OCI-LY7 (cell line): ENCODE results near the gene PNLDC1. TPM values are rescaled to one million over a fixed set of nuclear protein-coding genes. Genes with fewer than 3 reads are reported as not detected.
A peak's percentile ranks its signal among the peaks of the same experiment; 100 is the strongest.

ENCODE experiments used
- BruUV-seq: library from RNA; stranded (reverse); fragments of 400-500 nt; replicated peaks from 2 replicates; lab custom pipeline; 2021; lab: Mats Ljungman, UMichigan
- CTCF ChIA-PET: fragments of 300-600 bp; sonication (Branson Sonifier 250); formaldehyde crosslinking; loops from one replicate; lab custom pipeline; 2022; ENCODE audit warnings: antibody characterized with exemption; ENCODE audit not compliant: unreplicated experiment; lab: Charles Lee
- POLR2A ChIA-PET: fragments of 300-600 bp; sonication (Branson Sonifier 250); formaldehyde crosslinking; loops from one replicate; lab custom pipeline; 2022; ENCODE audit warnings: antibody characterized with exemption; lab: Charles Lee
- DNase-seq: peaks from one replicate; pipeline ENCODE4 v3.0.0-alpha.2; 2015; ENCODE audit warnings: low spot score
- H2AFZ ChIP-seq: fragments of 200-600 bp; sonication (generic), shearing (Covaris generic); 2 replicates; pipeline ENCODE4 v1.6.1; 2014; ENCODE audit warnings: mild to moderate bottlenecking, antibody characterized with exemption, low read length, moderate library complexity
- H3K27ac ChIP-seq: fragments of 200-600 bp; sonication (generic); 2 replicates; pipeline ENCODE4 v1.5.1; 2014; ENCODE audit warnings: mixed run types, low read depth, mild to moderate bottlenecking, moderate library complexity, low read length, inconsistent platforms; ENCODE audit not compliant: poor library complexity, severe bottlenecking
- H3K36me3 ChIP-seq: fragments of 200-600 bp; sonication (generic); 2 replicates; pipeline ENCODE4 v1.6.1; 2014; ENCODE audit warnings: mild to moderate bottlenecking, antibody characterized with exemption, low read length, moderate library complexity, mixed read lengths; ENCODE audit not compliant: insufficient read depth
- H3K4me1 ChIP-seq: fragments of 200-600 bp; sonication (generic); 2 replicates; pipeline ENCODE4 v1.5.1; 2014; ENCODE audit warnings: mild to moderate bottlenecking, low read length; ENCODE audit not compliant: insufficient read depth, poor library complexity, severe bottlenecking
- H3K4me2 ChIP-seq: fragments of 200-600 bp; sonication (generic); 2 replicates; pipeline ENCODE4 v1.6.1; 2014; ENCODE audit warnings: mild to moderate bottlenecking, low read length
- H3K4me3 ChIP-seq: fragments of 200-600 bp; sonication (generic); 2 replicates; pipeline ENCODE4 v1.5.1; 2014; ENCODE audit warnings: mild to moderate bottlenecking, low read depth, low read length; ENCODE audit not compliant: poor library complexity, severe bottlenecking
- H3K79me2 ChIP-seq: fragments of 200-600 bp; sonication (generic); 2 replicates; pipeline ENCODE4 v1.6.1; 2016; ENCODE audit warnings: low read depth, mild to moderate bottlenecking, low read length, moderate library complexity, mixed read lengths; ENCODE audit not compliant: insufficient read depth
- H3K9me2 ChIP-seq: fragments of 200-600 bp; sonication (generic); 2 replicates; pipeline ENCODE4 v1.6.1; 2016; ENCODE audit warnings: mild to moderate bottlenecking, low read length, mixed read lengths; ENCODE audit not compliant: insufficient read depth
- H3K9me3 ChIP-seq: fragments of 200-600 bp; sonication (generic); 2 replicates; pipeline ENCODE4 v1.6.1; 2014; ENCODE audit warnings: mild to moderate bottlenecking, mixed run types, low read length, mixed read lengths
- H4K20me1 ChIP-seq: fragments of 200-600 bp; sonication (generic); 2 replicates; pipeline ENCODE4 v1.6.1; 2014; ENCODE audit warnings: mild to moderate bottlenecking, antibody characterized with exemption, low read length, moderate library complexity, mixed read lengths; ENCODE audit not compliant: insufficient read depth
- EZH2phosphoT487 ChIP-seq: fragments of 200-600 bp; sonication (generic); IDR thresholded peaks from 2 replicates; pipeline ENCODE4 v1.6.1; 2018; ENCODE audit warnings: low read depth, borderline replicate concordance, mild to moderate bottlenecking, mixed run types, antibody characterized with exemption, low read length, moderate library complexity, mixed read lengths
- intact Hi-C: fragments of 100-400 bp; cut with micrococcal nuclease; formaldehyde crosslinking; loops from one replicate; pipeline ENCODE4 v1.10.0; 2022; ENCODE audit not compliant: unreplicated experiment
- total RNA-seq, 2 experiments: library from RNA; depleted of rRNA in 1 of 2; stranded (reverse); fragments of >200 nt in 1 of 2; shearing (Covaris generic) in 1 of 2; gene quantifications; 2 replicates each; pipeline ENCODE4 v1.2.3, GENCODE V29; 2014 to 2022
- TF ChIP-seq, protein P1 (sequence below): fragments of 200-600 bp; sonication (generic); conservative IDR thresholded peaks from 2 replicates; pipeline ENCODE4 v1.5.1; 2014; ENCODE audit warnings: mild to moderate bottlenecking, antibody characterized with exemption, low read length, moderate library complexity, mixed read lengths

Gene PNLDC1
- total RNA-seq, 2 experiments from 2014 or later: not detected

DNA sequence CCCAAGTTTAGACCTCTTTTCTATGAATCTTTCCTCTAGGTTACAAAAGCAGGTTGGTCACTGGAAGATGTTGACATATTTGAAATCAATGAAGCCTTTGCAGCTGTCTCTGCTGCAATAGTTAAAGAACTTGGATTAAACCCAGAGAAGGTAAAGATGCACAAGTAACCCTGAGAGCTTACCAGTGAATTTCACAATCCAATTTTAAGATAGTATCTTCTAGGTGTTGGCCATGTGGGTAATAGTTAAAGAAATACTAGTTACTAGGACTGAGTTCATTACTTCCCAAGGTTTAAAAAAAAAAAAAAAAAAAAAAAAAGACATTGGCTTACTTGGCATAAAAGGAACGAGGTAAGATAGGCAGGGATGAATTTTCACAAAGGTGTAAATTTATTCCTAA, 21.9 kb upstream of the PNLDC1 start:
- BruUV-seq: no TSS peak
- Histone ChIP-seq H3K9me3 (no peaks in the 10 kb centered on the region), H3K27ac (no peak overlapping the region), H2AFZ (no peak overlapping the region), H3K79me2 (peaks cover 25% of the 10 kb centered on the region; the same call in 1 of the 2 replicates), H3K36me3 (peaks cover 100% of the 10 kb centered on the region), H3K9me2 (no peaks in the 10 kb centered on the region), H3K4me3 (no peak overlapping the region), H3K4me2 (no peak overlapping the region), H4K20me1 (peaks cover 31% of the 10 kb centered on the region), H3K4me1 (no peaks in the 10 kb centered on the region)
- no peak for TF ChIP-seq EZH2phosphoT487
- CTCF ChIA-PET: no interaction called here
- no peak for DNase-seq
- POLR2A ChIA-PET: interaction anchor here (1.3 kb wide), 1 partner anchor 12 kb away, joined by 4 read pairs; the partner anchor contains the start of gene MRPL18
- intact Hi-C loops: no loop called here

DNA sequence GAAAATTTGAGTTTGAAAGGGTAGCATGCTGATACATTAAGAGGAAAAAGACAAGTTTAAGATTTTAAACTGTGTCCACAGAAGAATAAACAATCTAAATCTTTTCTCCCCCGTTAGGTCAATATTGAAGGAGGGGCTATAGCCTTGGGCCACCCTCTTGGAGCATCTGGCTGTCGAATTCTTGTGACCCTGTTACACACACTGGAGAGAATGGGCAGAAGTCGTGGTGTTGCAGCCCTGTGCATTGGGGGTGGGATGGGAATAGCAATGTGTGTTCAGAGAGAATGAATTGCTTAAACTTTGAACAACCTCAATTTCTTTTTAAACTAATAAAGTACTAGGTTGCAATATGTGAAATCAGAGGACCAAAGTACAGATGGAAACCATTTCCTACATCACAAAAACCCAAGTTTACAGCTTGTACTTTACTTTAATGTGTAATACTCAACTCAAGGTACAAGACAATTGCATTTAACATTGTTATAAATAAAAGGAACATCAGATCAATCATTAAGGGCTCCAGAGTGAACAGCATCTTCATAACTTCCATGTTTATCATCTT, 21.5 kb upstream of the PNLDC1 start:
- Histone ChIP-seq H4K20me1 (peaks cover 34% of the 10 kb centered on the region), H3K4me1 (no peaks in the 10 kb centered on the region), H3K79me2 (peaks cover 30% of the 10 kb centered on the region; the same call in 1 of the 2 replicates), H2AFZ (no peak overlapping the region), H3K4me3 (no peak overlapping the region), H3K9me2 (no peaks in the 10 kb centered on the region), H3K4me2 (no peak overlapping the region), H3K9me3 (no peaks in the 10 kb centered on the region), H3K36me3 (peaks cover 100% of the 10 kb centered on the region), H3K27ac (no peak overlapping the region)
- ChIA-PET POLR2A (no interaction called here), CTCF (no interaction called here)
- intact Hi-C loops: no loop called here
- TF ChIP-seq EZH2phosphoT487: no peak
- TF ChIP-seq, protein P1, sequence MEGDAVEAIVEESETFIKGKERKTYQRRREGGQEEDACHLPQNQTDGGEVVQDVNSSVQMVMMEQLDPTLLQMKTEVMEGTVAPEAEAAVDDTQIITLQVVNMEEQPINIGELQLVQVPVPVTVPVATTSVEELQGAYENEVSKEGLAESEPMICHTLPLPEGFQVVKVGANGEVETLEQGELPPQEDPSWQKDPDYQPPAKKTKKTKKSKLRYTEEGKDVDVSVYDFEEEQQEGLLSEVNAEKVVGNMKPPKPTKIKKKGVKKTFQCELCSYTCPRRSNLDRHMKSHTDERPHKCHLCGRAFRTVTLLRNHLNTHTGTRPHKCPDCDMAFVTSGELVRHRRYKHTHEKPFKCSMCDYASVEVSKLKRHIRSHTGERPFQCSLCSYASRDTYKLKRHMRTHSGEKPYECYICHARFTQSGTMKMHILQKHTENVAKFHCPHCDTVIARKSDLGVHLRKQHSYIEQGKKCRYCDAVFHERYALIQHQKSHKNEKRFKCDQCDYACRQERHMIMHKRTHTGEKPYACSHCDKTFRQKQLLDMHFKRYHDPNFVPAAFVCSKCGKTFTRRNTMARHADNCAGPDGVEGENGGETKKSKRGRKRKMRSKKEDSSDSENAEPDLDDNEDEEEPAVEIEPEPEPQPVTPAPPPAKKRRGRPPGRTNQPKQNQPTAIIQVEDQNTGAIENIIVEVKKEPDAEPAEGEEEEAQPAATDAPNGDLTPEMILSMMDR: no peak
- DNase-seq: no peak
- TSS peak; percentile 68 for BruUV-seq

DNA sequence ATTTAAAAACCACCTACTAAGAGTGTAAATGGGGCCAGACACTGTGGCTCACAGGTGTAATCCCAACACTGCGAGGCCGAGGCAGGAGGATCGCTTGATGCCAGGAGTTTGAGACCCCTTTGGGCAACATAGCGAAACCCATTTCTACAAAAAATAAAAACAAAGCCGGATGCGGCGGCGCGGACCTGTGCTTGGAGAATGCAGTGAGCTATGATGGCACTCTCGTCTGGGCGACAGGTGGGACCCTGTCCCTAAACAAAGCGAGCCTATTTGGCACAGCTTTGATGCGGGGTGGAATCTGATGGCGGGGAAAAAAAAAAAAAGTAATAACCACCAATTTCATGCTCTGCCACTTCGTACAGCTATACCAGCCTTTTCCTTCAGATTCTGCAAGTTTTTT, 11.8 kb upstream of the PNLDC1 start:
- H3K4me3 ChIP-seq: peak overlapping the region; percentile 99
- DNase-seq: peak; percentile 48
- H4K20me1 ChIP-seq: peaks cover 58% of the 10 kb centered on the region
- ChIA-PET CTCF (no interaction called here), POLR2A (interaction anchor here (0.7 to 2.2 kb wide), 8 partner anchors 13 to 65 kb away, joined by 3 to 8 read pairs (median 4); partner anchors contain the start of genes ACAT2 and WTAP)
- H3K9me3 ChIP-seq: no peaks in the 10 kb centered on the region
- no peak overlapping the region for H2AFZ ChIP-seq
- H3K4me2 ChIP-seq: peak overlapping the region; percentile 98
- intact Hi-C loops: loop anchor here (2.0 kb wide), 1 partner anchor 95 kb away; the partner anchor contains the start of gene SOD2
- H3K27ac ChIP-seq: peak overlapping the region; percentile 88
- H3K9me2 ChIP-seq: no peaks in the 10 kb centered on the region
- peaks cover 90% of the 10 kb centered on the region for H3K79me2 ChIP-seq
- peaks cover 86% of the 10 kb centered on the region for H3K36me3 ChIP-seq
- TF ChIP-seq, protein P1: no peak
- no peak for TF ChIP-seq EZH2phosphoT487
- peaks cover 51% of the 10 kb centered on the region for H3K4me1 ChIP-seq
- TSS peak; percentile 53 for BruUV-seq
